Brain pericyte (primary cell): ENCODE data around the gene ASIC2.

Experiments used
- DNase-seq: peaks from one replicate; pipeline ENCODE4 v3.0.0-alpha.2; 2012; ENCODE audit warnings: low read depth, low spot score

The ASIC2 gene

DNA sequence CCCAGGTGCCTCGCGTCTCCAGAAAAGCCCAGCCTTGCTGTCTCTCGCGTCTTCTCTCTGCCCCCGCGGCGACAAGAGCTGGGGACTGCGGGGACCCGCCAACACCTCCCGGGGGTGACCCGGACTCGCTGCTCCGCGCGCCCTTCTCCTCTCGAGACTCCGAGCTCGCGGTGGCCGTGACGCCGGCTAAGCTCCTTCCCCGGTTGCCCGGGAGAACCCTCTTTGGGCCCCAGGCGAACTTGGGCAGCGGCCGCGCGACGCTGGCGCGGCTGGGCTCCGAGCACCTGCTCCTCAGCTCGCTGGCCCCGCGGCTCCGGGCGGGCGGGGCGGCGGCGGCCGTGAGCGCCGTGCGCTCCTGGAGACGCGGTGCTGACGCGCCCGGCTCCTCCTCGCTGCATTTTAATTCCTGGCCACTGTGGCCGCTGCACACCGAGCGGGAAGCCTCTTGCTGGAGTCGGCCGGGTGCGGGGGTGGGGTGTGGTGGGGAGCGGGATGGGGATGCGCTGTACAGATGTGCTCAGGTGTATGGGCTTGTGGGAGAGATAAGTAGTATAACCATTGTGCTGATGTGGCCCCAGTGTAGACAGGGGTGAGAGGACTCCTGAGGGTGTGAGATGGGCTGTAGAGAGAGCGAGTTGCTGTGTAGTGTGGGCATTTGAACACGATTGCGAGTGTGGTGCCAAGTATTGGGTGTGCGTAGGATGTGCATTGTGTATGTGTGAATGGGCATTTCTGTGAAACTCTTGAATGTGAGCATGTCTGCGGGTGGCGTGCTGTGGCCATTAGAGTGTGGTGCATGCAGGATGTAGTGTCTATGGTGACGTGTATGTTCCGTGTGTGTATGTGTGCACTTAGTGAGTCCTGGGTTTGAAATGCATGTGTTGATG is at the start of gene ASIC2:
ASIC2 (minus strand) TSS at position 315 of the 887 bp plus-strand sequence.
- DNase-seq: no peak

DNA sequence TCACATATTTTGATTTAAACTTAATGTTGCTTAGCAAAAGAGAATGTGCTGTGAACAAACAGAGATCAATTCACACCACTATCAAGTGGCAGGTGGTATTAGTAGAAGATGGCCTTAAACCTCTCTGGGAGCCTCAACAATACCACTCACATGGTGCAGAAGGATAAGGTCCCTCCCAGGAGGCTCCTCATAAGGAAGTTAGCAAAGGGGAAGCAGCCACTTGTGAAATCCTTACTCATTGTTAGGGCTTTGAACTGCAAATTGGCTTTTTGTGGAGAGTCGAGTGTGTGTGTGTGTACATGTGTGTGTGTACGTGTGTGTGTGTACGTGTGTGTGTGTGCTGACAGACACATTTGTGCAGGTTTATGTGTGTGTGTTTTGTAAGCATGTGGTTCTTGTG is 48.9 kb upstream of the ASIC2 start:
- no peak for DNase-seq

DNA sequence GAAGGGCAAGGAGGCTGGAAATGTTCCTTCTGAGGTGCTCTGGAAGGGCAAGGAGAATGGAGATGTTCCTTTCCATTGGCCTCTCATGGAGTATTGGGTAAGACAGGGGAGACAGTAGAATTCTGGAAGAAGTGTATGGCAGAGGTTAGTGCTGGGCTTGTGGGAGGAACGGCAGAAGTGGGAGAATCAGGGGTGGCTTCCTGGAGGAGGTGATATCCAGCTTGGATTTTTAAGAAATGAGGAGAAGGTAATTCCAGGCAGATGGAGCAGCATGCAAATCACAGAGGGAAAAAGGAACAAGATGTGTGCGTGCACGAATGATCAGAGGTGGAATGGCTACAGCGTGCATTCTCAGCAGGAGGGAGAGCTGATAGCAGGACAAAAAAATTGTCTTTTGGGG is 45.1 kb upstream of the ASIC2 start:
- DNase-seq: no peak

DNA sequence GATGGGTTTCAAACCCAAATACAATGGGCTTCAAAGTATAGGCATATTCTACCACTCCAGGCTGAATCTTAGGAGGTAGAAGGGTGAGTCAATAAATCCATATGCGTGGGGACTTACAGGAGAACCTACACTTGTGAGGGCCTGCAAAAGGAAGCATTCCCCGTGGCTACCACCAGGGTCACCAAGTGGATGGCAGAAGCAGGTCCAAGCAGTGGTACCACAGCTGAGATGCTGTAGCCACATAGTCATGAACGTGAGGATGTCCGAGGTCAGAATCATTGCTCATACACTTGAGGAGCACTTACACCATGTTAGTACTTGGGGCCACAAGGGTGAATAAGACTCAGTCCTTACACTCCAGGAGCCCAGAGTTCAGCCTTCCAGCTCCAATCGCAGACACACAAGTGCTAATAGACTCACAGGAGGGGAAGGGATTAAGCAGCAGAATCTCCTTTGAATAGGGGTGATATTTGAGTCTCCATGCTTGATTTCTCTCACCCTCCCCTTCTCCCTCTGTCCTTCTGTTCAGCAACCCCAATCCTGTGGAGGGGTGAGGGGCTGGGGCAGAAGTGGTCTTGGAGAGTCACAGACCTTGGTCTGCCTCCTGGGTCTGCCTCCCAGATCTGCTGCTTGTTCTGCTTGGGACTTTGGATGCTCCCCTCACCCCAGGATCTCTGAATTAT is 42.5 kb upstream of the ASIC2 start:
- DNase-seq: no peak

DNA sequence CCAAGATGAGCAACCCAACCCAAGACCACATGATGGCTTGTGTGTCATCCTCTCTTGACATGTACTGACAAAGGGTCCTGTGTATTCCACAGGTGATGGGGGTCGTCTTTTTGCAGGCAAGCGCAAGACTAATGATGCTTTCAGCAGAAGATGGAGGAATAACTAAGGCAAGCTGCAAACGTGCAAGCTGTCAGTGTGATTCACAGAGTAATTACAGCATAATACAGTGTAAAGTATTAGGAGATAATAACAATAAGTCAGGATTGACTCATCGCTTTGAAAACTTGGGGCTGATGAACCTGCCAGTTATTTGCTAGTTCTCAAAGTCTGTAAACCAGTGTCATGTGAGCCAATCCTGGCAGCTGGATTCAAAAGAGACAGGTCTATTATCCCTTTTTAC is 41.6 kb upstream of the ASIC2 start:
- no peak for DNase-seq

DNA sequence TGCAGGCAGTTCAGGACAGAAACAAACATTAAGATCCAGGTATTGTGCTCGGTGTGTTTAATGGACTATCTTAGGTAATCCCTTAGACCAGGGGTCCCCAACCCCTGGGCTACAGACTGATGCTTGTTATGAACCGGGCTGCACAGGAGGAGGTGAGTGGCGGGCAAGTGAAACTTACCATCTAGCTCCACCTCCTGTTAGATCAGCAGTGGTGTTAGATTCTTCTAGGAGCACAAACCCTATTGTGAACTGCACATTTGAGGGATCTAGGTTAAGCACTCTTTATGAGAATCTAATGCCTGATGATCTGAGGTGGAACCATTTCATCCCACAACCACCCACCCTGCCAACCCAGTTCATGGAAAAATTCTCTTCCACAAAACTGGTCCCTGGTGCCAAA is 37.8 kb upstream of the ASIC2 start:
- DNase-seq: no peak

DNA sequence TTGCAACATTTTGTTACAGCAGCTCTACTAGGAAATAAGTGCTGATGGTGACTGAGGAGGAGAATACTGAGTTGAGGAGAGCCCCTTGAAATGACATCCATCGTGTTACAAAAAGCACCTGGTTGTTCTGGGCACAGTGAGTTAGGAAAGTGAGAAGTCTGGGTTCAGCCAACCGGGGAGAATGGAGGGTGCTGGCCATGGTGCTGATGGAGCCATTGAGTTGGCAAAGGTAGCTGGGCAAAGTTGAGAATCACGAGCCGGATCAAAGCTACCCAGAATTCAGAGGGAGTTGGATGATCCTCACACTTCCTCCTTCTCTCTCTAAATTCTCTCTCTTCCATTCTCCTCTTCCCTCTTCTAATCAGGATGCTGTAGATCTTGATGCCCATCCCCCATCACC is 35.0 kb upstream of the ASIC2 start:
- no peak for DNase-seq

DNA sequence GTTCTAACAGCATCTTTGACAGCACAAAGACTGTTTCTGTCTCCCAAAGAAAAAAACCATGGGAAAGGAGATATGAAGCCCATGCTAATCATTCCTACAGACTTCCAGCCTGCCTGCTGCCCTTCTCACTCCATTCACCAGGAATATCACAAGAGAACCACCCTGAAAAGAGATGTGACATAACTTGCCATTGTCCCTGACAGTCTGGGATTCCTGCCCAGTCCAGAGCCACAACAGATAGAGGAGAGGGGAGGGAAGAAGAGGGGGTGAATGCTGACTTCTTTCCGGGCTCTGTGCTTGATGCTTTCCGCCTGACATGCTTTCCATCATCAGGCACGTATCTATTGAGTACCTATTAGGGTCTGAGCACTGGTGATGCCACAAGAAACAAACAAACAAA is 31.6 kb upstream of the ASIC2 start:
- no peak for DNase-seq

DNA sequence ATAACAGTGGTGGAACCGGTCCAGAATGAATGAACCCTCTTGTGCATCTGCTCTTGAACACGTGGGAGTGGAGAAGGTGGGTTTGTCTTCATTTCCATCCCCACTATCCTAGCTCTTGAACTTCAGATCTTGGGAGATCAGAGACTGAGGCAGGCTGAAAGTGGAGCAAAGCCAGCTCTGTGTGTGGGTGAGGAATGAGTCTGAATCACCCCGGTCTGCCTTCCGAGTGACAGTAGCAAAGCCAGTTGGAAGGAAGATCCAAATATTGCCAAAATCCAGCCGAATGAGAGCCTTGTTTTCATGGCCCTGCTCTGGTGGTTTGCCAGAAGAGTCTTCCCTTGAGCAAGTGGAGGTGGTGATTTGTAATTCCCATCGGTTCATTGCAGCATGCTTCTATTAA is 29.0 kb upstream of the ASIC2 start:
- no peak for DNase-seq

DNA sequence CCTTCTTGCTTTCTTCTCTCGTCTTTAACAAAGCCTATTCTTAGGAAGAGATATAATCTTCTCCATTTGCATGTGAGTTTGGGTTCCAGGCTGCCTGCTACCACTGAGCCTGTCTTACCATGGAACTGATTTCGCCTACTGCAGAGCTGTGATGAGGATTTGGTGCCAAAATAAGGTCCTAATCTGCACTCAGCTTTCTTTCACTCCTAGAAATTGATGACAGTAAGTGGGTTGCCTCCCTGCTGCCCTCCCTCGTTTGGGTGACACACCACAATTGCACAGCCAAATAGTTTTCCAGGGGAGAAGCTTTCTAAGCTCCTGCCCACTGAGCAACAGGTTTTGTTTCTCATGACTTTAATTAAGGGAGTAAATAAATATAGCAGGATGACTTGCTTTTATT is 25.1 kb upstream of the ASIC2 start:
- DNase-seq: no peak

DNA sequence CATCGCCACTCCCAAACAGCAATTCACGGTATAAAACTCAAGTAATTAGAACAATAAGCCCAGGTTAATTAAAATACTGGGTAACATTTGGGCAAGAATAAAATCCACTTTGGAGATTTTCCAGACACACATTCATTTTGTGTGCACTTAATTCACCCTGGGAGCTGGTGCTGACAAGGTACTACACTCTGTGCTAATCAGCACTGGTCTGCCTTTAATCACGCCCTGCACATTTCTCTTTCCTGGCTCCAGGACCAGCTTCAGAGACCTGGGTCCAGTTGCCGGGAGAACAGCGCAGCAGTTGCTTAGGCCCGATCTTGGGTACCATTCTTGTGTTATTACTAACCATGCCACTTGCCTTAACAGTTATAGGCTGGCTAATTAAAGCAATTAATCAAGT is 23.7 kb upstream of the ASIC2 start:
- DNase-seq: no peak

DNA sequence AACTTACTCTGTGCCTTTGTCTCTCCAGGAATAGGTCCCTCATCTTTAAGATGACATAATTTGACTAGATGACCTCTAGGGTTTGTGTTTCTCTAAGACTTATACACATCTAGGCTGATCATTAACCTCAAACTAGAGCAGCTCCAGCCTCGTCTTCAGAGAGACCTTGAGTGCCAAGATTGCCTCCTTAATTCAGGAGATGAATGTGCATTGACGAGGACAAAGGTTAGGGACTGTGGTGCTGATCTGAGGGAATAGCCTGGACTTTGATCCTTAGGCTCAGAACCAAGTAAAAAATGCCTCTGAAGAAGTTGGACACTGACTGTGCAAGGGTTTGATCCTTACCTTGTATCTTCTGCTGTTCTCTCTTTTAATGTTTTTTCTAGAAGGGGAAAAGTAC is 17.2 kb upstream of the ASIC2 start:
- DNase-seq: no peak

DNA sequence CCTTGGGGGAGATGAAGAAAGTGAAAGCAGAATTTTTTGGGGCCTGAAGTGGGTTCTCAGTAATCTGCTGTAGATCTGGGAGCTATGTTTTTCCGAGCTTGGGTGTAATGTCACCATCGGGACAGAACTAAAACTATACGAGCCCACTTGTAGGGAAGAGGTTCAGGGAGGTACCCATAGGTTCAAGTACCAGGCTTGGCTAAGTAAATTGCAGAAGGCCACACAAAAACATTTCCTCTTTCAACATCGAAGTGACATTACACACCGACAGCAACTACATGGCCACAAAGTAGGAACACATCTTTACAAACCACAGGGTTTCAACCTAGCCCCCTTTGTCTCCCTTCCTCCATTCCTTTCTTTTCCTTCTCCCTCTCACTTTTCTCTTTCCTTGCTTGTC is 10.2 kb upstream of the ASIC2 start:
- DNase-seq: no peak

DNA sequence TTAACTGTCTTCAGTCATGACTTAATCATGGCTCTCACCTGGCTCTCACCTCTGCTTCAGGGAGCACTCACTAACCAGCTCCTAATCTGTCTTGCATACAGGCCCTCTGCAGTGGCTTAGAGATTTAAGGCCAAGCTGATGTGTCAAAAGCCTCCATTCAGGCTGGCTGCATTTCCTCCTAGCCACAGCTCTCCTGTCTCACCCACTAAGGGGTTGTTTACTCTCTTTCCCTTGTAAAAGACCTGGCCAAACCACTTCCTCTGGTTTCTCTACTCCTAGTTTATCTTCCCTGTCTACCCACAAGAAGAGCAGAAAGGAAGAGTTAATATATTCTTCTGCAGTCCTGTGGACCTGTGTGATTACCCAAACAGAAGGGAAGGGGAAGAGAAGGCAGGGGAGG is 9.3 kb upstream of the ASIC2 start:
- no peak for DNase-seq

DNA sequence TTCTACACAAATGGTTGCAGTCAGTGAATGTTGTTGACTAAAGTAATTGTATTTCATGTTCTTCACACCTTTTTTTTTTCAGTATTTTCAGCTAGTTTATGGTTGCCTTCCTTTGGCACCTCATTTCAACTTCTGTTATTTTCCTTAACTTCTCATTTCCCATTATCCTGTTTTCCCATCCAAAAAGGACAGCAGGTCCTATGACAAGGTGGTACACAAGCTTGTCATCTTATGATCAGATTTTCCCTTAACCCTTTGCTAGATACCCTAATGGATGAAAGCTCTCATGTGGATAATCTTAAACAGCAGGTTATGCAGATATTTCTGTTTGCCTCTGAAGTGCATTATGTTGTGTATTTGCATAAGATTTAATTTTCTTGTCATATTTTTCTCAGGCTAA is 7.1 kb upstream of the ASIC2 start:
- no peak for DNase-seq

DNA sequence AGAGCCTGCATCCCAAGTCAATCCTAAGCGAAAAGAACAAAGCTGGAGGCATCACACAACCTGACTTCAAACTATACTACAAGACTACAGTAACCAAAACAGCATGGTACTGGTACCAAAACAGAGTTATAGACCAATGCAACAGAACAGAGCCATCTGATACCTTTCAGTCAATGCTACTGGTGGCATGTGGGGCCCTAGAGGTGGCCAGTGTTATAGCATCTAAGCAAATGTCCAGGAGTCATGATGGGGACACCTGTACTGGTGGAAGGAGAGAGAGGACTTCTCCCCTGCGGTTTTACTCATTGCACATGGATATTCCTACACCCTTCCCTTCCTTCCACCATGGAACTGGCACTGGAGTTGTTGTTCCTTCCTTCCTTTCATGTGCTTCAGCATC is 6.0 kb upstream of the ASIC2 start:
- DNase-seq: no peak

DNA sequence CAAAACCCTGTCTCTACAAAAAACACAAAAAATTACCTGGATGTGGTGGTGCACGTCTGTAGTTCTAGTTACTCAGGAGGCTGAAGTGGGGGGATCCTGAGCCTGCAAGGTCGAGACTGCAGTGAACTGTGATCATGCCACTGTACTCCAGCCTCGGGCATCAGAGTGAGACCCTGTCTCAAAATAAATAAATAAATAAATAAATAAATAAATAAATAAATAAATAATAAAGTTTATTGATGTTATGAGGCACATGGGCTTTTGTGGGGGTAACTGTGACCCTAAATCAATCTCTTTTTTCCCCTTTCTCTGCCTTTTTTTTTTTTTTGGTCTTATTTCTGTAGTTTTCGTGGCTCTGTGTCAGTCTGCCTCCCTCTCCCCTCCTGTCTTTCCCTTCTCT is 4.5 kb upstream of the ASIC2 start:
- DNase-seq: no peak

DNA sequence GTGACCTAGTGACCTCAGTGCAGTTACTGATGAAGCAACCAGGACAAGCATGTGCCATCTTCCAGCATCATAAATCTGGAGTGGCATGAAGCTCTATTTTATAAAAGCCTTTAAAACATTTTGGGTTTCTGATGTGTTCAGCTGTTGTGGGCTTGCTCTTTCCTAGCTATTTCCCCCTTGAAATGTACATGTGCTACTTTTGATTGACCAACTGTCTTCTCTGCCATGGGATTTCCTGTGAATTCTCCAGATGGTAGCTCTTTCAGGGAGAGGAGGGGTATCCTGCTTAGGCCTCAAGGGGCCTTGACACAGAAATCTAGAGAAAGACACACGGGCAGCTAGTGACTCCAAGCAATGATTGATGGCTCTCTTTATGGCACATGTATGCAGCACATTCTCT is 1.9 kb upstream of the ASIC2 start:
- DNase-seq: no peak

DNA sequence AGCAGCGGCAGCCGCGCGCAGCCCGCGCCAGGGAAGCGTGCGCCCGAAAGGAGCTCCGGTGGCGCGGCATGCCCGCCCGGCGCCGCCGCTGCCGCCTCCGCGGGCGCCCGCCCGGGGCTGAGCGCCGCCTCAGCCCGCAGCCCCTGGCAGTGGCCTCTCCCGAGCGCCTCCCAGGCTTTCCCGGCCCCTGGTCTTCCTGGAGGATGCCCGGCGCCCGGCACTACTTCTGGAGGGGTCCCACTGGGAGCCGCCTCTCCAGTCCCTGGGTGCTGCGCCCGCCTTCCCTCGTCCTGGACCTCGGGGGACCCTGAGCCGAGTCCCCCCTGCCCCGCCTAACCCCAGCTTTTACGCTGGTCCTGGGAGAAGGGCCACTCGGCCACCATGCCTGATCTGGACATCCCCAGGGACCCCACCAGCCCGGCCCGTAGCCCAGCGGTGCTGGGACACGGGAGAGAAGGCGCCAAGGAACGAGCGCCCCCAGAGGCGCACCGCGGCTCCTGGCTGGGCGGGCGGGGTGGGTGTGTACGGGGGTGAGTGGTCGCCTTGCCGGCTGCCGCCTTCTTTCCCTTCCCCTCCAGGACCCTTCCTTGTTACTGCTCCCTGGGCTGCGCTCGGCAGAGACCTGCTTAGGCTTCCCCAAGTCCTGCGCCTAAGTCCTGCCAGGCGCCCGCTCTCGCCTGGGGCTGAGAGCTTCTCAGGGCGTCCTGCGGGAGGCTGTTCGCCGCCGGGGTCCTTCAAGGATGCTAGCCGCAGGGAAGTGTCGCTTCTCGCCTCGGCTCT is 704 bp downstream of the ASIC2 start:
- no peak for DNase-seq

DNA sequence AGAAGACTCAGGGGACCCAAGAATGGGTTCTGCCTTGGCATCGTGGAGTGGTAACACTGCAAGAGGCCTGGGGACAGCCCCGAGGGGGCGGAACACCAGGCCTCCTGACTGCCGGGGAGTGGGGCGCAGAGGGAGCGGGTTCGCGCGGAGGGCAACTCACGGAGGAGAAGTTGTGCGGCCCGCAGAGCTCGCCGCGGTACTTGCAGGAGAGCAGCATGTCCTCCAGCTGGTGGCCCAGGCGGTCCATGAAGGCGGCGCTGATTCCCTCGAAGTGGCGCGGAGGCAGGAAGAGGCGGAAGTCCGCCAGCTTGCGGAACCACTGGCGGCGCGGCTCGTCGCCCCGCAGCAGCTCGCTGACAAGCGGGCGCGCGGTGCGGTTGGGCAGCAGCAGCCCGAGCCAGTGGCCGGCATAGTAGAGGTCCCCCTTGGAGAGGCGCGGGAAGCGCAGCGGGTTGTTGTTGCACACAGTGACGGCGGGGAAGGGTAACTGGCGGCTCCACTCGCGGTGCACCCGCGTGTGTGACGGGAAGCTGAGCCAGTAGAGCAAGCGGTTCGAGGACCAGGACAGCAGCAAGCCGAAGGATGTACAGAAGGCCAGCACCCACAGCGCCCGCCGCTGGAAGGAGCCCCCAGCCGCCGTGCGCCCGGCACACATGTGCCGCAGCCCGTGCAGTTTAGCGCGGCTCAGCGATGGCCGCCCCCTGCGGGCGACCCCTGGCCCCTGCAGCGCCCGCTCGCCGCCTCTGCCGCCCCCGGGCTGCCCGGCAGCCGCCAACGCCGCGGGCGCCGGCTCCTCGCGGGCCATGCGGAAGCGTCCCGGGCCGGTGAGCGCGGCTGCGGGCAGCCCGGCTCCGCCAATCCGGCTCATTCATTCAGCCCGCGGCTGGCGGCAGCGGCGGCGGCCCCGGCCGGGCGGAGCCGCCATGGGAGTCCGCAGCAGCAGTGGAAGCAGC is 1.6 kb downstream of the ASIC2 start:
- DNase-seq: no peak

DNA sequence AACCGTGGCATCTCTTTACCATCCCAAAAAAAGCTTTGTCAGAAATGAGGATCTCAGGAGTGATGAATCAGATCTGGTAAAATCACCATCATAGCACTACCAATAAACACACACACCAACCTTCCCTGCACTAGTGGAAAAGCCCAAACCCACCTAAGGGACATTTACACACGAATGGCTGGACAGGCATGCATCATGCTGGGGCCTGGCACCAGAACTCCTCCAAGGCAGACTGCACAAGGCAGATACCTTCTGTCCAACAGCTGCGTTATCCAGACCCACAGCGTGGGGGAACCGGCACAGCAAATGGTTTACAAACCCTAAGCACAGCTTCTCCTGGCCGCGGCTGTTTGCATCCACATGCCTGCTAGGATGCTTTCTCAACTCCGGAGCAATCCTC is 2.8 kb downstream of the ASIC2 start:
- DNase-seq: no peak
